ENCODE results near the gene PRKAA2.
"Not testable (repeated sequence)": the region's sequence is repeated elsewhere in the genome, so short reads cannot be mapped to it uniquely, and the experiment has no call there.

The PRKAA2 gene

GRCh38 chr1:56644919-56645676 lies at the start of gene PRKAA2:
Gene PRKAA2 (plus strand): TSS chr1:56645314. CDS start chr1:56645388, 74 bp downstream.
- DNase-seq, result peak; percentile 71

DNA sequence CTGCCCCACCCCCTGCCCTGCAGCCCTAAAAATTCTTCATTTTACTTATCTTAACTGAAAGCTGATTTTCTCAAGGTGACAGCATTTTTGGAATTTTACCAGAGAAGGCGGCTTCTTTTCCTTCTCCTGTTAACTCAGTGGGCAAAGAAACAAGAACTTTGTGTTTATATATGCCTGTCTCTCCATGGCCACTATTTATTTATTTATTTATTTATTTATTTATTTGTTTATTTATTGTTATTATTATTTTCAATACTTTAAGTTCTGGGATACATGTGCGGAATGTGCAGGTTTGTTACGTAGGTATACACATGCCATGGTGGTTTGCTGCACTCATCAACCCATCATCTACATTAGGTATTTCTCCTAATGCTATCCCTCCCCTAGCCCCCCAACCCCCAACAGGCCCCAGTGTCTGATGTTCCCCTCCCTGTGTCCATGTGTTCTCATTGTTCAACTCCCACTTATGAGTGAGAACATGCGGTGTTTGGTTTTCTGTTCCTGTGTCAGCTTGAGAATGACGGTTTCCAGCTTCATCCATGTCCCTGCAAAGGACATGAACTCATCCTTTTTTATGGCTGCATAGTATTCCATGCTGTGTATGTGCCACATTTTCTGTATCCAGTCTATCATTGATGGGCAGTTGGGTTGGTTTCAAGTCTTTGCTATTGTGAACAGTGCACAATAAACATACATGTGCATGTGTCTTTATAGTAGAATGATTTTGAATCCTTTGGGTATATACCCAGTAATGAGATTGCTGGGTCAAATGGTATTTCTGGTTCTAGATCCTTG lies 49.5 kb upstream of the PRKAA2 start:
- DNase-seq, result not testable (repeated sequence)

- not testable (repeated sequence) for DNase-seq
These were observed 35.0 kb upstream of the PRKAA2 start for GRCh38 chr1:56610097-56610496.

DNA sequence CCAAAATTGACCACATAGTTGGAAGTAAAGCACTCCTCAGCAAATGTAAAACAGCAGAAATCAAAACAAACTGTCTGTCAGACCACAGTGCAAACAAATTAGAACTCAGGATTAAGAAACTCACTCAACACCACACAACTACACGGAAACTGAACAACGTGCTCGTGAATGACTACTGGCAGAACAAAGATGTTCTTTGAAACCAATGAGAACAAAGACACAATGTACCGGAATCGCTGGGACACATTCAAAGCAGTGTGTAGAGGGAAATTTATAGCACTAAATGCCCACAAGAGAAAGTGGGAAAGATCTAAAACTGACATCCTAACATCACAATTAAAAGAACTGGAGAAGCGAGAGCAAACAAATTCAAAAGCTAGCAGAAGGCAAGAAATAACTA lies 34.3 kb upstream of the PRKAA2 start:
- DNase-seq, result not testable (repeated sequence)

GRCh38 chr1:56617141-56617540 lies 28.0 kb upstream of the PRKAA2 start:
- DNase-seq, result no peak

DNA sequence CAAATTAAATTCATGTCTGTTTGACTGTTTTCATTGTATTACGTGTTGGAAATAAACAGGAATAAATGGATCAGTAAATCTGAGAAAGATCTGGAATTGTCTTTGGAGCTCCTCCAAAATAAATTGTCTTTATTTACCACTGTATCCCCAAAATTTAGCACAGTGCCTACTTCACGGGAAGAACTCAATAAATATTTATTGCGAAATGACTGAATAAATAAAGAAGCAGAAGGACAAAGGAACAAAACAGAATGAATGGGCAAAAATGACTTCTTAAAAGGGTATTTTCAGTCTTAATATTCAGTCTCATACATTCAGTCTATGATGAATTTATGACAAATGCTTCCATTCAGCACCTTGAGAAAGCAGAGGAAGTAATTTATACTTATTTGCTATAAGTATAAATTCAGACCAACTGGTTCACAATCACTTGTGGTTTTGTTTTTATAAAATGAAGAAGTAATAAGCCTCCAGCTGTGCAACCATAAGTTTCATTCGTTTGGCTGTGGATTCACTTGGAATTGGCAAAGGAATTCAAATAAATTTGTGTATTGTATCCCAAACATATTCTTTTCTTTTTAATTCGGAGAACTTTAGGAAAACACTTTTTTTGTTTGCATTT lies 19.2 kb upstream of the PRKAA2 start:
- no peak for DNase-seq

GRCh38 chr1:56626546-56626945 lies 18.6 kb upstream of the PRKAA2 start:
- no peak for DNase-seq

DNA sequence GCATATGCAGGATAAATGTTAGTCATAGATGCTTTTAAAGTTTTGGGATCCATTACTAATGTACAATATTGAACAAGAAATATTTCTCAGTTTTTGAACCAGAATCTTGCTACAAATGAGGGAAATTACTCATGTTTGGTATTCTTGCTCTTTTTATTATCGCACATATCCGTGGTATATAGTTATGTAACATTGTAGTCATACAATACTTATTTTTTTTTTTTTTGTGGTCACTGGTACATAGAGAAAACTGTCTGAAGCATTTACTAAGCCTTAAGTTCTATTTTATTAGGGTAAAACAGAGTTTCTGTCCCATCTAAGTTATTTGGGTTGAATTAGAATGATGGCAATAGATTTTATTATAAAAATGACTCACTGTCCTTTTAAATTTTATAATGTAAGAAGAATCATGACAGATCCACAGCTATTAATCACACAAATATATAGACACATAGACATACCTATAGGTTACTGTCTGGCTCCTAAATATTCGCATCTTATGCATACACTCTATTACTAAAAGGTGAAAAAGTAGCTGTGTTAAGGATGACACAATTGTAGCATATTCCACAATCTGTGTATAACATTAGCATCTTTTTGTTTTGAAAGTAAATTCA lies 18.0 kb upstream of the PRKAA2 start:
- DNase-seq, result no peak

DNA sequence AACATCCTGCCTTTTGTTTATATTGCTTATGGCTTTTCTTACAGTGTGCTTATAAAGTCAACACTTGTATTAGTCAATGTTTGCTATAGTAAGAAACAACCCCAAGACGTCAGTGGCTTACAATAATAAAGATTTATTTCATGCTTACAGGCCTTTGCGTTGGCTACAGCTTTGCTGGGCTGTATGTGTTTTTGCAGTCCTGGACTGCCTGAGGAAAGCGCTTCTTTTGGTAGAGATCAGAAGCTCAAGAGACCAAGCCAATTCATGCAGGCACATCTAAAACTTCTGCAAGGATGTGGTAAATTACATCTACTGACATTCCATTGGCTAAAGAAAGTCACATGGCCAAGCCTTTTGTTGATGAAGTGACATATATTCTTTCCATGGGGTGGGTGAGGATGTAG lies 17.5 kb upstream of the PRKAA2 start:
- no peak for DNase-seq

DNA sequence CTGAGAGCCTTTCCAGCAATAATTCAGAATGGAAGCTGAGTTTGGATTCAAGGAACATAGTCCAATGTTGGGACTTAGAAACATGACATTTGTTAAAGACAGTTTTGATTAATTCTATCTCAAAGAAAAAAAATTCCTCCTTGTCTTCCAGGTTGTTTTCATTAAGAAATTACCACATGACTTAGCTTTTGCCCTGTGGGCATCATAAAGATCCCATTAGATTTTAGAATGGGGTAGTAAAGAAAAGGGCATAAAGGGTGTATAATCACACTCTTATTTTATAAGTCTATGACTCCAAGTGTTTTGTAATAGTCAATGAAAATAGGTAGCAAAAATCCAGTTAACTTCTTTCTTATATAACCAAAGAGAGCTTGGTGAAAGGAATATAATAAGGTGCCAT lies 14.3 kb upstream of the PRKAA2 start:
- no peak for DNase-seq

DNA sequence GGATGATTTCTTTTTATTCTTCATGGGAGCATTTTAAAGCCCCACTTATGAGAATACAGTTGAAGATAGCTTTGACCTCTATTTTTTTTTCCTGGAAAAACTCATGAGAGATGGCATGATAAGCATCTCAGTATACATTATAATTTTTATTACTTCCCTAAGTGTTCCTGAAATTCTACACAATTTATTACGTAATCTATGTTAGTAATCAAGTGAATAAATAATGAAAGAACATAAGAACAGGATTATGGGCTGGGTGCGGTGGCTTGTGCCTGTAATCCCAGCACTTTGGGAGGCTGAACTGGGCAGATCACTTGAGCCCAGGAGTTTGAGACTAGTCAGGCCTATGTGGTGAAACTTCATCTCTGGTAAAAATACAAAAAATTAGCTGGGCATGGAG lies 13.2 kb upstream of the PRKAA2 start:
- DNase-seq, result no peak

DNA sequence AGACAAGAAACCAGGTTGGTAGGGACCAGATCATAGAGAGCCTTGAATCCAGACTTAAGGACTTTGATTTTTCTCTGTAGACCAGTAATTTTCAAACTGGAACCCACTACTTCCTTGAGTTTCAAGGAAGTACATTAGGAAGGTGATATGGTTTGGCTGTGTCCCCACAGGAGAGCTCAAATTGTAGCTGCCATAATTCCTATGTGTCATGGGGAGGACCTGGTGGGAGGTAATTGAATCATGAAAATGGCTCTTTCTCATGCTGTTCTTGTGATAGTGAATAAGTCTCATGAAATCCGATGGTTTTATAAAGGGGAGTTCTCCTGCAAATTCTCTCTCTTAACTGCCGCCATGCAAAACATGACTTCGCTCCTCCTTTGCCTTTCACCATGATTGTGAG lies 10.1 kb upstream of the PRKAA2 start:
- no peak for DNase-seq

GRCh38 chr1:56638248-56638647 lies 6.9 kb upstream of the PRKAA2 start:
- DNase-seq, result no peak

- DNase-seq, result no peak
These were observed 5.9 kb upstream of the PRKAA2 start for GRCh38 chr1:56639211-56639610.

DNA sequence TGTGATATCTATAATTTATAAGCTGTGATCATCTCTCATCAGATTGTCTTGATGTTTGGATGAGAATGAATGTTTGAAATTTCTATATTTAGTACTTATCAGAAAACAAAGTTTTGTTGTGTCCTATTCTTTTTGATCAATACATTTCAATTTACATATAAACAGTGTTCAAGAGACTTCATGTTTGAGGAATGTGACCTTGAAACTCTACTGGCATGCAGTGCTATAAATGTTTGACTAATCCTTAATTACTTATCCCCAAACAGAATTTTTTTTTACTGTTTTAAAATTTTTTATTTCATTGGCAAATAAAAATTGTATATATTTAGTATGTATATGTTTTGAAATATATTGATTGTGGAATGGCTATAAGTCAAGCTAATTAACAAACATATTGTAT lies 1.5 kb upstream of the PRKAA2 start:
- DNase-seq, result no peak

- no peak for DNase-seq
These were observed 823 bp upstream of the PRKAA2 start for GRCh38 chr1:56644064-56644918.

DNA sequence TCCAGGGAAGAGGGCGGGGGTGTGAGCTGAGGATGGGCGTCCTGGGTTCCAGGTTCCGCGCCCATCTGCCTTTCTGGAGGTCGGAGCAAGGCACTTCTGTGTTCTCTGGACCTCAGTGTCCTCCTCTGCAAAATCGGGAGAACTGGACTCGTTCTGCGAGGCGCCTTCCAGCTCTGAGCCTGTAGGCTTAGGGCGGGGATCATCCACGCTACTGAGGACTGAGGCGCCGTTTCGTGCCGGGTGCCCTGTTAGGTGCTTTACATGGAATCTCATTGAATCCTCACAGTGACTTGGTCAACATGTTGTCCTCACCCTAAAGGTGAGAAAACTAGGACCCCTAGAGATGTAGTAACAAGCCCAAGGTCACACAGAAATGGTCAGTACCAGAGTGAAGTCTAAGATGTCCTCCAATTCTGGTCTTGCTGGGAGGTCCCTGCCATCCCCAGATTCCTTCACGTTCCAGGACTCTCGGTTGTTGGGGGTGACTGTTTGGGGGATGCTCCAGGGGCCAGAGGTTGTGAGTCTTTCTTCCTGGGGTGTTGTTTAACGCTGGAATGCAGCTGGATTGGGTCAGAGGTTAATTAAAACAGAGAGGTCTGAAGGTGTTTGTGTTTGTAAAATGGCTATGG lies 677 bp downstream of the PRKAA2 start:
- no peak for DNase-seq

- no peak for DNase-seq
These were observed 1.5 kb downstream of the PRKAA2 start for GRCh38 chr1:56646611-56647010.

DNA sequence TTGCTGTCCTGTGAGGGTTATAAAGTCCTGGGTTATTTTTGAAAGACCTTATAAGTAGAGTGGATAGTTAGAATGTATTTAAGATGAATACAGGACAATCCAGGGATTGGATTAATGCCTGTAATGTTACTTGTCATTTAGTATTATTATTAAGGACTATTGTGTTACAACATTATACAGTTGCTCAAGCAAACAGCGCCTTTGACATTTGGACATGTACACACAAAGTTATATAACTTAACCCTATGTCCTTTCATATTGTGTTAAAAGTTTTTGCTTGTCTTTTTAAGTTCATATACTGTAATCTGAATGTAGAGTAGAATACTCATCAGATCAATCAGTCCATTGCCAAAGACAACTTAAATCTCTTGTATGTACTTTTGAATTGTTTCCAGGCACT lies 2.0 kb downstream of the PRKAA2 start:
- DNase-seq, result no peak

DNA sequence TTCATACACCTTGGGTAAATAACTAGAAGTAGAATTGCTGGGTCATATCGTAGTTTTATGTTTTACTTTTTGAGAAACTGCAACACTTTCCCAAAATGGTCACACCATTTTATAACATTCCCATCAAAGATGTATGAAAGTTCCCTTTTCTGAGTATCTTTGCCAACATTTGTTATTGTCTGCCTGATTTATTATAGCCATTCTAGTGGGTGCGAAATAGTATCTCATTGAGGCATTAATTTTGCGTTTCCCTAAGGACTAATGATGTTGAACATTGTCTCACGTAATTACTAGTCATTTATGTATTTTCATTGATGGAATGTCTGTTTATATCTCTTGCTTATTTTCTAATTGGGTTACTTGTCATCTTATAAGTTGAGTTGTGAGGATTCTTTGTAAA lies 3.4 kb downstream of the PRKAA2 start:
- DNase-seq, result no peak

- no peak for DNase-seq
These were observed 9.2 kb downstream of the PRKAA2 start for GRCh38 chr1:56654126-56654923.
